HUDEP-2 (cell line): Measurements from ENCODE around the gene UNC5C.

Experiments used
- DNase-seq, 76 experiments: peaks; one replicate each; lab custom pipeline; 2025; ENCODE audit not compliant: unreplicated experiment in 76 of 76; lab: John Stamatoyannopoulos, UW

Gene UNC5C

DNA sequence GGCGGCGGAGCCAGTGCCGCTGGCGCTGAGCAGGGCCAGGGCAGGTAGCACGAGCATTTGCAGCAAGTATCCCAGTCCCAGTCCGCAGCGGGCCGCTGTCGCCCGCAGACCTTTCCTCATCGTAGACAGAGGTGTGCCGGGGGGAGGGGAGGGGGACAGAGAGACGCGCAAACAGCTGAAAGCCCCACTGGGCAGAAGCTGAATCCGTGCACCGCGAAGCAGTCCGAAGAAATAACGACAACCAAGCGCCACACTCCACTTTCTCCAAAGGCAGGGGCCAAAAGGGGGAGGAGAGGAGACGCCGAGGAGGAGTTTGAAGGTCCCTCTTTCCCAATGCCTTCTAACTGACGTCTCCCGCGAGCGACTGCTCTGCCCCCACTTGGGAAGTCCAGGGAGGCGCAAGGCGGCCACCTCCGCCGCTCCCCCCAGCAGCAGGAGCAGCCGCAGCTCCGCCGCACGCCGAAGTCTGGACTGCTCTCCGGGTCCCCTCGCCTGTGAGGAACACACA lies at the start of gene UNC5C:
Gene UNC5C (minus strand): TSS at position 236 of the 508 bp plus-strand sequence.
- DNase-seq: no peak

DNA sequence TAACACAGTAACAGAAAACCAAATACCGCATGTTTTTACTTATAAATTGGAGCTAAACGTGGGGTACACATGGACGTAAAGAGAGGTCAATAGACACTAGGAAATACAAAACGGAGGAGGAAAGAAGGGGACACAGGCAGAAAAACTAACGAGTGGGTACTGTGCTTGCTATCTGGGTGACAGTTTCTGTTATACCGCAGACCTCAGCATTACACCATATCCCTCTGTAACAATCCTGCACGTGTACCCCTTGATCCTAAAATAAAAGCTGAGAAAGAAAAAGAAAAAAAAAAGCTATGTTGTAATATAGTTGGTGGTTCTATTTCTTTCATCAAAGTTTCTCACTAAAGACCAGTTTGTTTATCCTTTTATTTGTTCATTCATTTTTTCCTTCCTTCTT lies 47.9 kb upstream of the UNC5C start:
- no peak for DNase-seq

DNA sequence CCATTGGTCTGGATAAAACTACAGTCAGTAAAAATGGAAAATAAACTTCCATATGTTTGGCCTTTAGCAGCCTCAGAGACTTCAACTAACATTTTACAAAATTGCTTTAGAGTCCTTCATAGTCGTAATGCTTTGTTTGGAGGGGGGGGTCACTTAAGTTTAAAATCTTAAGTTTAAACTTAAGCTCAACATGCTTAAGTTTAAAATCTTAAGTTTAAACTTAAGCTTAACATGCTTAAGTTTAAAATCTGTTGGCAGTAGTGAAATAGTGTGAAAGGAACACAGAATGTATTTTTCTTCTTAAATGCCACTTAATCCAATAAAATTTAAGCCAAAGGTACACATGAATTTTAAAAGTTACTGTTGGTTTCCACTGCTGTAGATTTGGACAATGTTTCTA lies 45.9 kb upstream of the UNC5C start:
- no peak for DNase-seq

DNA sequence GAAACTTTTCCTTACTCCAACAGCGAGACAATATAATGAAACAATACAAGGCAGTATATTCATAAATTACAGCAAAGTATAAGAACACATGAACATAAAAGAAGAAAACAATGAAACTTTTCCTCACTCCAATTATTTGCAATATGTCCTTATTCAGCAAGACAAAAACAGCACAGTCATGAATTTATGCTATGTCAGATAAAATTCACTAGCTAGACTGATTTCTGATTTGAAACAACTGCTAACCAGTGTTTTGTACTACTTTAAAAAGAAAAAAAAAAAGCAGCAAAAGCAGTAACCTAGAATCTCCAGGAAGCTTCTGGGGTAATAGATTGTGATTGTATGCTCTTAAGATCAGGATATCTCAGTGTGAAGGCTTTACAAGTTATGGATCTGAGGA lies 45.2 kb upstream of the UNC5C start:
- no peak for DNase-seq

DNA sequence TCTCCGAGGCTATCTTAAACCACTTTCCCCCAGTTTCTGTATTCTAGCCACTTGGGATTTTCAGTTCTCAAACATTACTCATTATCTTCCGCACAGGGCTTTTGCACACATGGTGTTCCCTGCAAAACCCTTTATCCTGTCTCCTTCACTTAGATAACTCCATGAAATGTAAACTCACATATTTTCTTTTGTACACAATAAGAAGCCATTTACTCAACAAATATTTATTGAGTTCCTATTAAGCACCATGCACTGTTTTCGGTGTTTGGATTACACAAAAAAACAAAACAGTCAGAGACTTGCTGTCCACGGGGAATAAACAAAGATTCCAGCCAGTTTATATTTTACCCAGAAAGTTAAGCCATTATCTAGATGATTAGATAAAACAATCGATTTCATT lies 42.5 kb upstream of the UNC5C start:
- DNase-seq: no peak

DNA sequence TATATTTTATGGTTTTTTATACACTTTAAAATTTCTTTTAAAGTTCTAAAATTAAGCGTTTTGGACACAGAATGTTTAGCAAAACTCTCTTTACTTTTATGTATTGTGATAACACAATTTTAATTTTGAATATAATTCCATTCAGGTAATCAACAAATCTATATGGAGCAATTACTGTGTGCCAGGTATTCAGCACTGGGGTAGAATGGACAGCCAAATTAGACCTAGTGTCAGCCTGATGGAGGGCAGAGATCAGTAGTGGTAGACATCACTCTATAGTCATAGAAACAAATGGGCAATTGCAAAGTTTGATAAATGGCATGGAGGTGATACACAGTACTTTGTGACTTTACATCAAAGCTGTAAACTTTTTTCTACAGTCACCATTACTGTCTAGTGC lies 41.8 kb upstream of the UNC5C start:
- no peak for DNase-seq

DNA sequence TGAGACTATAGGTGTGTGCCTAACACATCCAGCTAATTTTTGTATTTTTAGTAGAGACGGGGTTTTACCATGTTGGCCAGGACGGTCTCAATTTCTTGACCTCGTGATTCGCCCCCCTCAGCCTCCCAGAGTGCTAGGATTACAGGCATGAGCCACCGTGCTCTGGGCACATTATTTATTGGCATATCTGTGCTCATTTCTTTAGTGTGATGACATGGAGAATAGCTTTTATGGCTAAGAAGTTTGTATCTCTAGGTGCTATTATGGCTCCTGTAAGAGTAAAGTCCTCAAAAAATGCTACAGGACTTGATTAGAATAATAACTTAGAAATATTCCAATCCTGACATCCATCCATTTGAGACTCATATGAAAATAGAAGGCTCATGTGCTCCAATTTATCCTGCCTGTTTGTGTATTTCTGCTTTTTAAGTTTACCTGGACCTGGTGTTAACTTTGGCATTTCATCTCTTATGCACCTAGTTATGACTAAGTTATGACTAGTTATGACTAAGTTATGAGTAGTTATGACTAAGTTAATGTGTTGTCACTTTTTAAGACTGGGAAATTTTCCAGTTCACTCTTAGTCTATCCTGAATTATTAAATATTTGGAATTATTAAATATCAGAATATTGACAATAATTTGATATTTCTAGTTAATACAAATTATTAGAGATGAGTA lies 36.4 kb upstream of the UNC5C start:
- DNase-seq: no peak

DNA sequence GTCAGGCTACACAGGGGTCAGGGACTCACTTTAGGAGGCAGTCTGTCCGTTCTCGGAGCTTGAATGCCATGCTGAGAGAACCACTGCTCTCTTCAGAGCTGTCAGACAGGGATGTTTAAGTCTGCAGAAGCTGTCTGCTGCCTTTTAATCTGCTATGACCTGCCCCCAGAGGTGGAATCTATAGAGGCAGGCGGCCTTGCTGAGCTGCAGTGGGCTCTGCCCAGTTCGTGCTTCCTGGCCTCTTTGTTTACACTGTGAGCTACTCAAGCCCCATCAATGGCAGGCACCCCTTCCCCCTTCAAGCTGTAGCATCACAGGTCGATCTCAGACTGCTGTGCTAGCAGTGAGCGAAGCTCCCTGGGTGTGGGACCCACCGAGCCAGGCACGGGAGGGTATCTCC lies 31.5 kb upstream of the UNC5C start:
- no peak for DNase-seq

DNA sequence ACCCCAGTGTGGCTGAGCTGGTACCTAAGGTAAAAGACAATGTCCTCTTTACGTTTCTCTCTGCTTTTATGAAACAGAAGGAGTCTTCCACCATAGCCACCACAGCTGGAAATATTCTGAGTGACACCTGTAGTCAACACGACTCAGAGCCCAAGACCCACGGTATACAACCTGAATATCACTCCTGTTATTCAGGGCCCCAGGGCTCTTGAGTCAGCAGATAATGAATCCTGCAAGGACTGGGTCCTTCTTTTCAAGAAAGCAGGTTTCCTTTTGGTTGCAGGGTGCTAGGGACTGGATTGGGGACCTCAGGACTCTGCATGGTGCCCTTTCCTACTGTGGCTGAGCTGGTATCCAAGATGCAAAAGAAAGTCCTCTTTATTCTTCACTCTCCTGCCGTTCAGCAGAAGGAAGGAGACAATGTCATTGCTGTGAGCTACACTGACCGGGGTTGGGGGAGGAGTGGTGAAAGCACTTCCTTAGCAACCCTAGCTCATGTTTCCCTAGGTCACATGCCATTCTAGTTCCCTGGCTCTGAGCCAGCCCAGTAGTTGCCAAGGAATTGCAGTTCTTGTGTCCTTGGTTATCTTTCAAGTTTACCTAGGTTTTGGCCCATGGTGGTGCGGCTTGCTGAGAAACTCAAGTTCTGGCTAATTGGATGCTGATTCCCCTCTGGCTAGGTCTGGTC lies 23.7 kb upstream of the UNC5C start:
- no peak for DNase-seq

DNA sequence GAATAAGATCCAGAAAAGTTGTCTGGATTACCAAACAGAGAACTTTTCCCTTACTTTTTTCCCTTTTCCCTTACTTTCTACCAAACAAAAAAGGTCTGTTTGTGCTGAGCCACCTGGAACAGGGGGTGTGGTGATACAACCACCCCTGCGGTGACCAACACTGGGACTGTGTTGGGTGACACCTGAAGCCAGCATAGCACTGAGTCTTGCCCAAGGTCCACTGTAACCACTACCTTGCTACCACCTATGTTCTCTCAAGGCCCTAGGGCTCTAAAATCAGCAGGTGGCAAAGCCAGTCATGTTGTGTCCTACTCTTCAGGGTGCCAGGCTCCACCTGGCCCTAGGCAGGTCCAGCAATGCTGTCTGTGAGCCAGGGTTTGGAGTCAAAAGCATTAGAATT lies 22.8 kb upstream of the UNC5C start:
- no peak for DNase-seq

DNA sequence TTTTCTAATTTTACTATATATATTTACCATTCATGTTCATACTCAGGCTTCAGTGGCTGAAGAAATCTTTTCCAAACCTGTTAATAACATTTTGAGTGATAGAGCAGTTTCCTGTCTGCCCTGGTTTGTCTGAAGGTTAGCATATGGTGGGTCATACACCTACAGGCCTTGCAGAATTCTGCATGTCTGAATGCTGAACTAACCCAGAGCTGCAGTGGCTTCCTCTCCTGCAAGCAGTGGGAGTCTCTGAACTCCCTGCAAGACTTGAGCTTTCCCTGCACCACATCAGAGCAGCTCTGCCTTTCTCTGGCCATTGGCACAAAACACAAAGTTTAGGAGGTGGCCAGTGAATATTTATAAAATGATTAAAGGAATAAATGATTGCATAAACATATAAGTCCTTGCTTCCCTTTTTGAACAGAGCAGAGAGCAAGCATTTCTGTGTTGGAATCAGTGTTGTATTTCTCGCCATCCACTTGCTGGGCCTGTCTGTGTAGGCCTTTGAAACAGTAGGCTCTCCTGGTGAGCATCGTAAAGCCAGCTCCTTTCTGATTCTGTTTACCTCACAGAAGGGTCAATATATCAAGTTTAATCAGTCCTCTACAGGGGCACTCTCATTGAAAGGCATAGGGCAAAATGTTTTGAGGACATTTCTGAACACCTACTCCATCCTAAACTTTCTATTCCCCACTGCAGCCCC lies 15.0 kb upstream of the UNC5C start:
- DNase-seq: no peak

DNA sequence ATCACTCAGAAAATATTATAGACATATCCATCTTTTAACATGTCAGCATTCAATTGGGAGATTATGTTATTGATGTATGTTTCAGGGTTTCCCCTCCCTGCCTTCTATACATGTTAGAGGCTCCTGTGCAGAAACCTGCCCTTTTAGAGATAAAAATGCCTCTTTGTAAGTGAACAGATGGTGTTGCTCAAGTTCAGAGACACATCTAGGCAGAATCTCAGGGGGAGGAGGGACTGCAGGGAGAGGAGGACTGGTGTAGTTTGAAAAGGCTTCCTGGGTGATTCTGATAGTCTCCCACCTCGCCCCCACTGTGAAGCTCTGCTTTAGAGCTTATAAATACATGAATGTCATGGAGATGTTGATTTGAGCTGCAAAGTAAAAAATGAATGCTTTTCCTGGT lies 12.0 kb upstream of the UNC5C start:
- no peak for DNase-seq

DNA sequence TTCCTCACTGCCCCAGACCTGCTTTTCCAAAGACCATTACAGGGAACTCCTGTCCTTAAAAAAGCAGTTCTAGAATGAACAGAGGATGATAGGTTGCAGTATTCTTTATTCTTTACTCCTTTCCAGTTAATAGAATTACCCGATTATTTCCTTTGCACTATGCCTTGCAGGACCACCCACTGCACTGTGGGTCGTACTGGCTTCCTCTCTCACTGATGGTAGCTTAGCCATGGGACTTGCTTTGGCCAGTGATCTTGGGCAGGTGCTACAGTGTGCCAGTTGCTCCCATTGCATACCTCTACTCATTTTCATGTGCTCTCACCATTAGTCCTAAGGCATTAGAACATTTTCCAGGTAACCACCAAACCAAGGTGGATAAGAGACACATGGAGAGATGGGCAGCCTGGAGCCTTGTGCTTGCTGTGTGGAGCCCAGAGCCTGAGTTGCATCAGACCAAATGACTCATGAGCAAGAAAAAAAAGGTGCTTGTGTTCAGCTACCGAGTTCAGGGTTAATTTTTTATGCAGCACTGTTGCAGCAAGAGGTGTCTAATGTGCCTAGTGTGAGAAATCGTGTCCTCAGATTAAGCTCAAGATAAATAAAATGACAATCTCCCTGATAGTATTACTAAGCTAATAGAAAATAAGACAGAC lies 7.6 kb upstream of the UNC5C start:
- DNase-seq: no peak

DNA sequence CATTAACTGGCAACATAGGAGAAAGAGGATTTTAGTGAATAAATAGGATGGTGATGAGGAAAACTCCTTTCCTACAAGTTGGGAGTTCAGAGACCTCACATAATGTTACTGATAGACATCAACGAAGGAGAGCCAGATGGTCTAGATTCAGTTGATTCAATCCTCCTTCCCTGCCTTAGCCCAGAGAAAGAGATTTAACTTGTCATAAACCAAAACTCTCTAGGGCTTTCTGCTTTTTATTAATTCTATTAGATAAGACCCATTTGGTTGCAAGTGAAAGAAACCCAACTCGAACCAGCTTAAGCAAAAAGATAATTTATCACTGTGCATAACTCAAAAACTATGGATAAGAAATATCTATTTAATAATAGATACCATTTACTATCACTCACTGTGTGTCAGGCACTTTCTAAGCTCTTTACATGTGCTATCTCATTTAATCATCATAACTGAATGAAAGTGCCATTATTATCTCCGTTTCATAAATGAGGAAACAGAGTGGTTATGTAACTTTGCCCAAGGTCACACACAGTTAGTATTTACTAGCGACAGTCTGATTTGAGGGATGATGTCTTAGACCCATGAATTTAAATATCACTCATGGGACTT lies 4.3 kb upstream of the UNC5C start:
- DNase-seq: no peak

DNA sequence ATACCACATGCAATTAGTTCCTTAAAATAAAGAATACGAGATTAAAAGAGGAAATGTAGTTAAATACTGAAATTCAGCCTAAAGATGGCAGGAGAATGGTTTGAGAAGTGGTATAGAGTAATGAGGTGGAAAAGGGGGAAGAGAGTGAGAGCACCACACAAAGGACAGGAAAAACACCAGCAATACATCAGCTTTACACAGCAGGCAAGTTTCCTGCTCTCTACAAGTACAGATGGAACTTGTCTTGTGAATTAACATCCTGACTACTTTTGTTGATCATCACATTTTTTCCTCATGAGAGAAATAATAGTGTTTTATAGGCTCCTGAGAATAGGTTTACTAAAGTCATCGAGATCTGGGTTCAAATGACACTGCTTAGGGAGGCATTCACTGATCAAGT lies 2.9 kb upstream of the UNC5C start:
- DNase-seq: no peak

DNA sequence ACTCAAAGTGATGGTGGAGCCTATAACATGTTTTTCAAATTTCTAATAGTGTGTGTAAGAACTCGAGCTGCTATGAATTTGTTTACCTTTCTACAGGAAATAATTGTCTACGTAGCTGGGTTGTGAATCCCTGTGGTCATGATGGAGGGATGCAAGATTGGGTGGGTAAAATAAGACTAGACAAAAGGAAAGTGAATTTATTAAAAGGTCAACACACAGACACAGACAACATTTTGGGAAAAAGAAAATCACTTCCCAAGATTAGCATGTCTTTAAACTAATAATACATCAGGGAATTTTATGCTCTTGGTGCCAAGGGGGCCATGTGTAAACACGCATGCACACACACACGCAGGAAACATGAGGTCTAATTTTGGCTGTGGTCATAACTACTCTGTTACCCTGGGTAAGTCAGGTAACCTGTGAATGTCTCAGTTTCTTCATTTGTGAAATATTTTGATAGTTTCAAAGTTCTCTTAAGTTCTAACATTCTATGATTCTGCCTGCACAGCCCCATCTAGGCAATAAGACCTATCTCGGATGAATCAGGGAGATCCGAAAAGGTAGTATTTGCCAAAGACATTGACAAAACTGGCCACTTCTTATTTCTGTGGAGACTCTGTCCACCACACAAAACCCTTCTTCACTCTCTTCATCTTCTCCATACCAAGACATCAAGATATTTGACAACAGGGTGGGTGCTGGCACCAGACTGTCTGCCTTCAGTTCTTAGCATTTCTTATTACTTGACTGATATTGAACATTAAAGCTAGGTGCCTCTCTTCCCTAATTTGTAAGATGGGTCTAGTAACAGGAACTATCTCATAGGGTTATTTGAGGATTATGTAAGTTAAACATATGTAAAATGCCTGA lies 1.6 kb upstream of the UNC5C start:
- DNase-seq: no peak

DNA sequence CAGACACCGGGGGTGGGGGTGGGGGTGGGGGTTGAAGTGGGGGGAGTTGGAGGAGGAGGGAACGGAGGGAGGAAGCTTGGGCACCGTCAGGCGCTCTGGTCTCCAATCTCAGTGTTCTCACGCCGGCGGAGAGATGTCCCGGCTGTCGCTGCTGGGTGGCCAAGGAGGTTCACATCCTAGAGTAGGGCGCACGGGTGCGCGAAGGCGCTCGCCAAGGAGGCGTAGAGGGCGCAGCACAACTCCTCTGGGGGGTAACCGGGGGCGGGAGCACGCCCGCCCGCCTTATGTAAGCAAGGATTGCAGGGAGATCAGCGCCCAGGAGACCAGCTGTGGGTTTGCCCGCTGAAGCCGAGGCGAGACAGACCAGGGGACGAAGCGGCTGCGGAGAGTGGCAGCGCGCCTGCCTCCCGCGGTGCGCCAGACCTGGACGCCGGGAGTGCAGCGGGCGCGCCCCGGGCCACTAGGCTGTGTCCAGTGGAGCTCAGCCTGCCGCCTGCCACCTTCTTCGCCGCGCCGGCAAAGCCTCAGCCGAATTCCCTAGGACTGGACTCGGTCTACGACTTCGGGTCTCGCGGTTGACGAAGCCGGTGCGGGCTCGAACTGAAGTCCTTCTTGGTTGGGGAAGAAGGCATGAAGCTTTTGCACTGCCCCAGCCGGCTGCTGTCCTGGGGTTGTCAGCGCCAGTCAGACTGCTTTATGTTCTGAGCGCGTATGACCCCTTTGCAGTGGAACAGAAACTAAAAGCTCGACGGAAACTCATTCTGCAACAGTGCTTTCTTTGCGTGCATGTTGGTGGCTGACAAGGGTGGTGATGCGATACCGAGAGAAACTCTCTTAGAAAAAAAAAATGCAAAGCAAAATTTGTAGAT lies 707 bp upstream of the UNC5C start:
- peak in 1 of 76 experiments; percentile 2 for DNase-seq

DNA sequence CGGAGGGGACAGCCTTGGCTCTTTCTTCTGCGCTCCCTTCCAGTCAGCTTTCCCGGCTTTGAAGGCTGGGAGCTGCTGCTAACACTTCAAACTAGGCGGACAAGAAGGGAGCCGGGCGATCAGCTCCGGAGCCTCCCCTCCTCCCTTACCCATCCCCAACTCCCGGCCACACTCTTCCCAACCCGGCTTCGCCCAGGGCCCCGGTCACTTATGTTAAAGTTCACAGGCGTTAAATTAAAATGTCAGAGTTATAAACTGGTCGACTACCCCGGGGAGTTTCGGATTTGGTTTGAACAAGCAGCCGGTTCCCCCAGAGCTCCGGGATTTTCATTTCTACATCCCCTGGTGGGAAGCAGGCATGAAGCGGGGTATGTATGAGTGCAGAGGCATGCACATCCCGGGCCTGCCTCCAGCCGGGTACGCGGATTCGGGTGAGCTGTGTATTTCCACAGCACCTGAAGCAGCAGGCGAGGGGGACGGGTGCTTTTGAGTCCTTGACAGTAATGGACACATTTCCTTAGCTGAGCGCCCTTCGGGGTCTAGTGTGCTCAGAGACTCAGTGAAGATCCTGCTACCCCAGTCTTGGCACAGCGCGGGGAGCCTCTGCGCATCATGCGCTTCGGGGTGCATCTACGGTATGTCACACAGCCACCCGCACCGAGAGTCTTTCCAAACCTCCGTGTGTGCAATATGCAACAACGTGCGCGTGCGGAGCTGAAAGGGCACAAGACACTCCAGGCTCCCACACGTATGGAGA lies 880 bp downstream of the UNC5C start:
- no peak for DNase-seq
